Mucosa of stomach (tissue), 1 donor: ENCODE data around the gene ATP13A1.
"Not testable (repeated sequence)": the region's sequence is repeated elsewhere in the genome, so short reads cannot be mapped to it uniquely, and the experiment has no call there.

Experiments
- H3K27me3 ChIP-seq: one replicate; pipeline ENCODE4 v1.7.0; 2013; ENCODE audit warnings: mild to moderate bottlenecking, low read length; ENCODE audit not compliant: control insufficient read depth, insufficient read depth
- H3K36me3 ChIP-seq: one replicate; pipeline ENCODE4 v1.7.0; 2013; ENCODE audit warnings: low read length; ENCODE audit not compliant: control insufficient read depth, insufficient read depth
- H3K4me1 ChIP-seq: one replicate; pipeline ENCODE4 v1.7.0; 2013; ENCODE audit warnings: mild to moderate bottlenecking, low read length; ENCODE audit not compliant: control insufficient read depth, insufficient read depth
- H3K4me3 ChIP-seq: one replicate; pipeline ENCODE4 v1.7.0; 2013; ENCODE audit warnings: low read length
- H3K9ac ChIP-seq: one replicate; pipeline ENCODE4 v1.7.0; 2013; ENCODE audit warnings: mild to moderate bottlenecking, low read length, moderate library complexity
- H3K9me3 ChIP-seq: one replicate; pipeline ENCODE4 v1.7.0; 2013; ENCODE audit warnings: mild to moderate bottlenecking, low read length, moderate library complexity; ENCODE audit not compliant: control insufficient read depth
- donor health status: Pancreatic carcinoma.

The ATP13A1 gene

GRCh38 chr19:19663256-19664120, at the start of gene ATP13A1:
TSS of gene ATP13A1 (minus strand) at chr19:19663676. CDS start at chr19:19663666, 10 bp downstream.
- Histone ChIP-seq H3K4me1 (peaks cover 19% of the 10 kb centered on the region), H3K9ac (peak within 1 kb of the TSS; percentile 81), H3K36me3 (no peaks in the 10 kb centered on the region), H3K4me3 (peak within 1 kb of the TSS; percentile 53), H3K9me3 (no peaks in the 10 kb centered on the region), H3K27me3 (no peaks in the 10 kb centered on the region)

- Histone ChIP-seq H3K4me1 (no peaks in the 10 kb centered on the region), H3K27me3 (no peaks in the 10 kb centered on the region), H3K9me3 (peaks cover 65% of the 10 kb centered on the region), H3K9ac (no peak overlapping the region), H3K36me3 (peaks cover 8% of the 10 kb centered on the region), H3K4me3 (no peak overlapping the region)
Measured at GRCh38 chr19:19711934-19712828, 48.7 kb upstream of the ATP13A1 start.

GRCh38 chr19:19711306-19711933, 47.9 kb upstream of the ATP13A1 start:
- H3K4me3 ChIP-seq, result no peak overlapping the region
- H3K27me3 ChIP-seq, result no peaks in the 10 kb centered on the region
- H3K4me1 ChIP-seq, result no peaks in the 10 kb centered on the region
- H3K9me3 ChIP-seq, result peaks cover 66% of the 10 kb centered on the region
- H3K9ac ChIP-seq, result no peak overlapping the region
- H3K36me3 ChIP-seq, result peaks cover 8% of the 10 kb centered on the region

- Histone ChIP-seq H3K4me1 (no peaks in the 10 kb centered on the region), H3K9ac (no peak overlapping the region), H3K27me3 (no peaks in the 10 kb centered on the region), H3K9me3 (peaks cover 64% of the 10 kb centered on the region), H3K4me3 (no peak overlapping the region), H3K36me3 (peaks cover 8% of the 10 kb centered on the region)
Measured at GRCh38 chr19:19710506-19710905, 47.0 kb upstream of the ATP13A1 start.

DNA sequence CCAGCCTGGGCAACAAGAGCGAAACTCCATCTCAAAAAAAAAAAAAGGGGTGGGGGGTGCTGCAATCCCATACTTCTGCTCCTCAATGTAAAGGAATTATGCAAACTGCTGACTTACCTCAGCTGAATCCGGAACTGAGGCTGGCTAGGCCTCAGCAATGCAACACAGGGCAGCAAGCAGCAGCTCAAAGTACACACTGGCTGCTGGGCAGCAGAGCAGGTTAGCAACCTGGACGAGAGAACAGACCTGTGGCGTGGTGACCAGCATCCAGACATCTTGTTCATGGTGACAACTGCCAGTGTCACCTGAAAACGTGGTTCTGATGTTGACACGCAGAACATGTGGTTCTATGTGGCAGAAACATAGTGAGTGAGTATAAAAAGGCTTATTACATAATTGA, 41.4 kb upstream of the ATP13A1 start:
- peaks cover 17% of the 10 kb centered on the region for H3K9me3 ChIP-seq
- H3K9ac ChIP-seq, result no peak overlapping the region
- no peak overlapping the region for H3K4me3 ChIP-seq
- H3K4me1 ChIP-seq, result no peaks in the 10 kb centered on the region
- no peaks in the 10 kb centered on the region for H3K36me3 ChIP-seq
- H3K27me3 ChIP-seq, result no peaks in the 10 kb centered on the region

DNA sequence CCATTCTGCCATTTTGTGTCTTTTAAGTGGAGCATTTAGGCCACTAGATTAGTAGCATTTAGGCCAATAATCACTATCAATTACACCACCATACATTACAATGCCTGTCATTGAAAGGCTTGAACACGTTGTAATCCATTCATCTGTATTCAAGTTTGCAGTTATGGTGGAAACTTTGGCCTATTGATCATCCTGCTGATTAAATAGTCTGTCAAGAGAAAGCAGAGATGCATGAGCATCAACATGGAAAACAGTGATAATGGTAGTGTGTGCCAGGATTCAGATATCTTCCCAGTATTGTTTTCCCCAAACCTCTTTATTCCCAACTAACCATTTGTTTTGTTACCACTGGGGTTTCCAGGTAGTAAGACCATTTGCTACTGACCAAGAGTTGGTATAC, 37.0 kb upstream of the ATP13A1 start:
- H3K9ac ChIP-seq, H3K9me3 ChIP-seq, H3K4me3 ChIP-seq, H3K36me3 ChIP-seq, H3K4me1 ChIP-seq, H3K27me3 ChIP-seq: not testable (repeated sequence)

DNA sequence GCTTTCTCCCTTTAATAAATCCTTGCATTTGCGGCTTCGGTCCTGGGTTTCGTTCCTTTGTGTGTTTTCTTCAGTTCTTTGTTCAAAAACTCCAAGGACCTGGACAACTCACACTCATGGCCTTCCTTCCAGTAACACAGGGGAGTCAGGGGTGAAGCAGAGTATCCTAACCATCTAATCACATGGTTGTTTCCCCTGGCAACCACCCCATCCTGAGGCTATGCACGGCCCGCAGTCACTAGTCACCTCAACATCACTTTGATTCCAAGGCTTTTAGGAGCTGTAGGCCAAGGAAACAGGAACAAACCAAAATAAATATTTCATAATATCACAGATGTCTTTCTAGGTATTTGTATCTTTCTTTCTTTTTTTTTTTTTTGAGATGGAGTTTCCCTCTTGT, 34.1 kb upstream of the ATP13A1 start:
- Histone ChIP-seq H3K9ac (no peak overlapping the region), H3K27me3 (no peaks in the 10 kb centered on the region), H3K4me1 (no peaks in the 10 kb centered on the region), H3K9me3 (peaks cover 5% of the 10 kb centered on the region), H3K36me3 (no peaks in the 10 kb centered on the region), H3K4me3 (no peak overlapping the region)

DNA sequence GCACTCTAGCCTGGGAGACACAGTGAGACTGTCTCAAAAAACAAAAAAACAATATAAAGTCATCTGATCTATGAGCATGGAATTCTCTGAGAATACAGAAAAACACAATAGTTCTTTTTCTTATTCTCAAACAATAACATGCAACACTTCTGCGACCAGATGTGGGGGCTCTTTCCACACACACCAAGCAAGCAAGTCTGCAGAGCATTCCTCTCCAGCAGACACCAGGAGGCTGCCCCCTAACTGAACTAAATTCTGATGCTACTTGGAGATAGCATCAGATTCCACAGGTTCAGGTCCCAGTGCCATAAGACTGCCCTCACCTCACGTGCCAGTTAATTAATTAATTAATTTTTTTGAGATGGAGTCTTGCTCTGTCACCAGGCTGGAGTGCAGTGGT, 32.9 kb upstream of the ATP13A1 start:
- H3K36me3 ChIP-seq, result no peaks in the 10 kb centered on the region
- H3K9me3 ChIP-seq, result peaks cover 5% of the 10 kb centered on the region
- no peaks in the 10 kb centered on the region for H3K4me1 ChIP-seq
- no peak overlapping the region for H3K4me3 ChIP-seq
- H3K9ac ChIP-seq, result no peak overlapping the region
- no peaks in the 10 kb centered on the region for H3K27me3 ChIP-seq

GRCh38 chr19:19691683-19692082, 28.2 kb upstream of the ATP13A1 start:
- Histone ChIP-seq H3K36me3 (no peaks in the 10 kb centered on the region), H3K4me1 (no peaks in the 10 kb centered on the region), H3K9me3 (no peaks in the 10 kb centered on the region), H3K27me3 (no peaks in the 10 kb centered on the region), H3K9ac (no peak overlapping the region), H3K4me3 (no peak overlapping the region)

- H3K9ac ChIP-seq, H3K4me1 ChIP-seq, H3K9me3 ChIP-seq: not testable (repeated sequence)
Measured at GRCh38 chr19:19689023-19689422, 25.5 kb upstream of the ATP13A1 start.

GRCh38 chr19:19687090-19687489, 23.6 kb upstream of the ATP13A1 start:
- Histone ChIP-seq H3K4me1 (no peaks in the 10 kb centered on the region), H3K27me3 (no peaks in the 10 kb centered on the region), H3K9me3 (no peaks in the 10 kb centered on the region), H3K36me3 (no peaks in the 10 kb centered on the region), H3K9ac (no peak overlapping the region), H3K4me3 (no peak overlapping the region)

More at GRCh38 chr19:19689023-19689422, 25.5 kb upstream of the ATP13A1 start:
- H3K27me3 ChIP-seq, H3K4me3 ChIP-seq, H3K36me3 ChIP-seq: not testable (repeated sequence)

DNA sequence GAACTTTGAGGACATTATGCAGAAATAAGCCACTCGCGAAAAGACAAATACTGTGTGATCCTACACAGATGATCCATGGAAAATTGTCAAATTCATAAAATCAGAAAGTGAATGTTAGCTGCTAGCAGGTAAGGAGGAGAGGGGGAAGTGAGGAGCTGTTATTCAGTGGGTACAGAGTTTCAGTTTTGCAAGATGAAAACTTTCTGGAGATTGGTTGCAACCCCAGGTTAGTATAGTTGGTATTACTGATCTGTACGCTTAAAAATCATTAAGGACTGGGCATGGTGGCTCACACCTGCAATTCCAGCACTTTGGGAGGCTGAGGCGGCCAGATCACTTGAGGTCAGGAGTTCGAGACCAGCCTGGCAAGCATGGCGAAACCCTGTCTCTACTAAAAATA, 23.1 kb upstream of the ATP13A1 start:
- H3K4me1 ChIP-seq, result no peaks in the 10 kb centered on the region
- no peak overlapping the region for H3K4me3 ChIP-seq
- H3K27me3 ChIP-seq, result no peaks in the 10 kb centered on the region
- H3K9me3 ChIP-seq, result no peaks in the 10 kb centered on the region
- no peaks in the 10 kb centered on the region for H3K36me3 ChIP-seq
- H3K9ac ChIP-seq, result no peak overlapping the region
